Mesendoderm (in vitro differentiated cells): ENCODE data around the gene RGS11.
A peak's percentile ranks its signal among the peaks of the same experiment; 100 is the strongest.

Source experiments
- DNase-seq: peaks from one replicate; pipeline ENCODE4 v3.0.0; 2013
- H2AK5ac ChIP-seq: 2 replicates; pipeline ENCODE4 v1.6.1; 2013; ENCODE audit warnings: low read length, inconsistent platforms
- H2BK120ac ChIP-seq: 2 replicates; pipeline ENCODE4 v1.6.1; 2013; ENCODE audit warnings: low read depth, mild to moderate bottlenecking, low read length, moderate library complexity, mixed read lengths
- H2BK15ac ChIP-seq: replicated peaks from 2 replicates; pipeline ENCODE4 v1.6.1; 2013; ENCODE audit warnings: low read depth, mild to moderate bottlenecking, moderate library complexity
- H2BK5ac ChIP-seq: 2 replicates; pipeline ENCODE4 v1.6.1; 2013; ENCODE audit warnings: low read length, inconsistent platforms
- H3K18ac ChIP-seq: 2 replicates; pipeline ENCODE4 v1.6.1; 2013; ENCODE audit warnings: mild to moderate bottlenecking, low read length, mixed read lengths
- H3K23ac ChIP-seq: one replicate; pipeline ENCODE4 v1.6.1; 2013; ENCODE audit warnings: low read length
- H3K27ac ChIP-seq: 2 replicates; pipeline ENCODE4 v1.5.1; 2013; ENCODE audit warnings: low read depth, mild to moderate bottlenecking, inconsistent platforms, low read length, moderate library complexity
- H3K27me3 ChIP-seq: 2 replicates; pipeline ENCODE4 v1.6.1; 2013; ENCODE audit warnings: low read length, control low read depth, mild to moderate bottlenecking, inconsistent platforms; ENCODE audit not compliant: insufficient read depth, poor library complexity
- H3K36me3 ChIP-seq: 2 replicates; pipeline ENCODE4 v1.6.1; 2013; ENCODE audit warnings: low read length, inconsistent platforms; ENCODE audit not compliant: control insufficient read depth, insufficient read depth
- H3K4ac ChIP-seq: one replicate; pipeline ENCODE4 v1.6.1; 2013; ENCODE audit warnings: low read depth, mild to moderate bottlenecking, low read length, moderate library complexity
- H3K4me1 ChIP-seq: 2 replicates; pipeline ENCODE4 v1.6.1; 2013; ENCODE audit warnings: low read depth, low read length, inconsistent platforms; ENCODE audit not compliant: control insufficient read depth
- H3K4me2 ChIP-seq: 2 replicates; pipeline ENCODE4 v1.6.1; 2013; ENCODE audit warnings: low read length
- H3K4me3 ChIP-seq: 2 replicates; pipeline ENCODE4 v1.5.1; 2013; ENCODE audit warnings: mild to moderate bottlenecking, low read length
- H3K56ac ChIP-seq: one replicate; pipeline ENCODE4 v1.6.1; 2013; ENCODE audit warnings: low read length
- H3K79me1 ChIP-seq: 2 replicates; pipeline ENCODE4 v1.6.1; 2013; ENCODE audit warnings: low read length, inconsistent platforms
- H3K79me2 ChIP-seq: 2 replicates; pipeline ENCODE4 v1.6.1; 2013; ENCODE audit warnings: mild to moderate bottlenecking, low read length; ENCODE audit not compliant: control insufficient read depth, insufficient read depth
- H3K9ac ChIP-seq: 2 replicates; pipeline ENCODE4 v1.6.1; 2013; ENCODE audit warnings: low read length, inconsistent platforms
- H4K5ac ChIP-seq: one replicate; pipeline ENCODE4 v1.6.1; 2013; ENCODE audit warnings: low read length
- H4K8ac ChIP-seq: one replicate; pipeline ENCODE4 v1.6.1; 2013; ENCODE audit warnings: low read depth, mild to moderate bottlenecking, control low read depth, low read length, moderate library complexity
- WGBS: extraction: QIAGEN DNeasy Blood & Tissue Kit; methylation state at CpG from one replicate; pipeline ENCODE4 v1.1.7; 2013; ENCODE audit warnings: low lambda C conversion rate, missing lambda C conversion rate; ENCODE audit not compliant: insufficient coverage; ENCODE audit errors: extremely low coverage; 5-methylcytosine and 5-hydroxymethylcytosine counted together

Gene RGS11

DNA sequence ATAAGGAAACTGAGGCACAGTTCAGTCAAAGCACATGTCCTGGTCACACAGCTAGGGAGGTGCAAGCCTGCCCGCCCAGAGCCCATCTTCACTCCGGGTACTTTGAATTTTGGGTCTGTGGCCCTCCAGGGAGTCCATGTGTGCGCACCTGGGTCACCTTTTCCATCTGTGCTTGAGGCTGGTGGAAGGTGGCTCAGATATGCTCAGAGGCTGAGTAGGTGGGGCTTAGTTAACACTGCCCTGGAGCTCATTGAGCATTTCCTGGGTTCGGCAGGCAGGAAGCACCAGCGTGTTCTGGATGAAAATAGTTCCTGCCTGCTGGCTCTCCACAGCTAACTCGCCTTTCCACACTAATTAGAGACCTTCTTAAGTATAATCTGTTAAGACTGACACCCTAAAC is 21.9 kb downstream of the RGS11 start:
- no peak overlapping the region for H2BK5ac ChIP-seq
- no peak overlapping the region for H3K9ac ChIP-seq
- no peaks in the 10 kb centered on the region for H3K79me1 ChIP-seq
- H2AK5ac ChIP-seq = no peak overlapping the region
- no peak overlapping the region for H3K4me2 ChIP-seq
- H2BK15ac ChIP-seq = no peak overlapping the region
- no peak for DNase-seq
- no peaks in the 10 kb centered on the region for H3K4me1 ChIP-seq
- WGBS = no CpG with 5 or more reads among the region's 6 CpGs
- no peak overlapping the region for H3K23ac ChIP-seq
- no peak overlapping the region for H3K4me3 ChIP-seq
- no peak overlapping the region for H4K5ac ChIP-seq
- peaks cover 3% of the 10 kb centered on the region for H3K36me3 ChIP-seq
- no peak overlapping the region for H4K8ac ChIP-seq
- H3K4ac ChIP-seq = no peak overlapping the region
- no peak overlapping the region for H3K27ac ChIP-seq
- no peak overlapping the region for H3K18ac ChIP-seq
- H3K56ac ChIP-seq = no peak overlapping the region
- no peaks in the 10 kb centered on the region for H3K27me3 ChIP-seq
- no peak overlapping the region for H2BK120ac ChIP-seq
- H3K79me2 ChIP-seq = no peaks in the 10 kb centered on the region

DNA sequence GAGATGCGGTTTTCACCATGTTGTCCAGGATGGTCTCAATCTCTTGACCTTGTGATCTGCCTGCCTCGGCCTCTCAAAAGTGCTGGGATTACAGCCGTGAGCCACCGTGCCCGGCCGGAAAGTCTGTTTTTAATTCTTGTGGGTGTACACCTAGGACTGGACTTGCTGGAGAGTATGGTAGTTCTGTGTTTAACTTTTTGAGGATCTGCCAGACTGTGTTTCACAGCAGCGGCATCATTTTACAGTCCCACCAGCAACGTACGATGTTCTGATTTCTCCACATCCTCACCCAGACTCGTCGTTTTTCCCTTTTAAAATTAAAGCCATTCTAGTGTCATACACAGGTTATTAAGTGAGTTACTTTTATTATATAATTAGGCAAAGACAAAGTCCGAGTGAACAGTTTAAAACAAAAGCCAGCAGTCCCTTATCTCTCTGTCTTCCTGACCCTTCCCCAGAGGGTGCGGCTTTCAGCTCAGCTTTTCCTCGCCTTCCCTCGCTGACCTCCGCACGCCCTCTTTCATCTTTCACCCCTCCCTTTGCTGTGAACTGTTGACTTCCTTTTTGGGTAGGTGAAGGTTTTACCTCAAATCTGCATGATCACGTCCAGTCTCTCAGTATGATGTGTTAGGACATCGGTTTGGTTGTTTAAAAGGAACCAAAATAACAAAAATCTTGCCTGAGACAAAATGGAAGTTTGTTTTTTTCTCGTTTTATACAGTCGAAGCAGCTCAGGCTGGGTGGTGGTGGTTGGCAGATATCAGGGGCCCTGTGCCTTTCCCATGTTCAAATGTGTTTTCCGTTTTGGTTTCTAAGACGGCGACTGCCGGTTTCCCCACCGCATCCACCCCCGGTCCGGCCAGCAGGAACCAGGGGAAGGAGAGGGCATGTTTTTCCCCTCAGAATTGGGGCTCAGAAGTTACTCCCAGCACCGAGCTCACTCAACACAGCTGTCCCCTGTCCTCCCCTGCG is 23.1 kb downstream of the RGS11 start:
- Histone ChIP-seq H3K36me3 (peaks cover 3% of the 10 kb centered on the region), H3K23ac (peak overlapping the region; percentile 57), H3K56ac (no peak overlapping the region), H3K18ac (no peak overlapping the region), H3K79me1 (no peaks in the 10 kb centered on the region), H3K4me3 (no peak overlapping the region), H2AK5ac (no peak overlapping the region), H3K79me2 (no peaks in the 10 kb centered on the region), H3K27ac (no peak overlapping the region), H2BK5ac (no peak overlapping the region), H4K5ac (no peak overlapping the region), H2BK15ac (no peak overlapping the region), H4K8ac (no peak overlapping the region), H3K4me2 (no peak overlapping the region), H3K4me1 (no peaks in the 10 kb centered on the region), H2BK120ac (no peak overlapping the region), H3K27me3 (no peaks in the 10 kb centered on the region), H3K9ac (no peak overlapping the region), H3K4ac (no peak overlapping the region)
- no CpG with 5 or more reads among the region's 30 CpGs for WGBS
- DNase-seq = no peak

DNA sequence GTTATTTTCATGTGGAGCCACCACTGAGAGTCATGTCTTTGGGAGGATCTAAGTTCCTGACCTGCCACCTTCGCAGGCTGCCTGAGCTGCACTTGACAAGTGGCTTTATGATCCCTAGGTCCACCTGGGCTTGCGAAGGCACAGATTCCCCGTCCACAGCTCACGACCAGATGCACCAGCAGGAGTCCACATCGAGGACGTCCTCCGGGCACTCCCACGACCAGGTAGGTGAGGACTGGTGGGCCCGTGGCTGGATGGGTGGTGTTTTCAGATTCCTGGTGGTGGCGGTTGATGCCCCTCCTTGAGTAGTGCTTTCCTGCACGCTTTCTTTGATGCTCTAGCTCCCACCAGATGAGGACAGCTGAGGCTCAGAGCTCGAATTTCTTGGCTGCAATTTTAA is 26.3 kb downstream of the RGS11 start:
- DNase-seq = no peak
- no peak overlapping the region for H3K4ac ChIP-seq
- H2BK5ac ChIP-seq = no peak overlapping the region
- no peak overlapping the region for H3K23ac ChIP-seq
- no peaks in the 10 kb centered on the region for H3K79me2 ChIP-seq
- H4K8ac ChIP-seq = no peak overlapping the region
- H2AK5ac ChIP-seq = no peak overlapping the region
- no peak overlapping the region for H3K27ac ChIP-seq
- H2BK120ac ChIP-seq = no peak overlapping the region
- no peaks in the 10 kb centered on the region for H3K4me1 ChIP-seq
- H3K4me3 ChIP-seq = no peak overlapping the region
- no CpG with 5 or more reads among the region's 12 CpGs for WGBS
- no peak overlapping the region for H3K56ac ChIP-seq
- no peaks in the 10 kb centered on the region for H3K79me1 ChIP-seq
- no peaks in the 10 kb centered on the region for H3K27me3 ChIP-seq
- H4K5ac ChIP-seq = no peak overlapping the region
- H3K18ac ChIP-seq = no peak overlapping the region
- H2BK15ac ChIP-seq = no peak overlapping the region
- no peak overlapping the region for H3K4me2 ChIP-seq
- H3K36me3 ChIP-seq = no peaks in the 10 kb centered on the region
- no peak overlapping the region for H3K9ac ChIP-seq

DNA sequence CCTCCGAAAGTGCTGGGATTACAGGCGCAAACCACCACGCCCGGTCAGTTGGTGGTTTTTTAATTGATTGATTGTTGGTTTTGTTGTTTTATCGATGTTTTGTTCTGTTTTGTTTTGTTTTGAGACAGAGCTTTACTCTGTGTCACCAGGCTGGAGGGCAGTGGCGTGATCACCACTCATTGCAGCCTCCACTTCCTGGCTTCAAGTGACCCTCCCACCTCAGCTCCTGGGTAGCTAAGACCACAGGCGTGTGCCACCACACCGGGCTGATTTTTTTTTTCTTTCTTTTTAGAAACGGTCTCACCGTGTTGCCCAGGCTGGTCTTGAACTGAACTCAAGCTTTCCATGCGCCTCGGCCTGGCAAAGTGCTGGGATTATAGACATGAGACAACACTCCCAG is 28.7 kb downstream of the RGS11 start:
- no peak overlapping the region for H3K56ac ChIP-seq
- H2AK5ac ChIP-seq = no peak overlapping the region
- H3K79me2 ChIP-seq = no peaks in the 10 kb centered on the region
- WGBS = no CpG with 5 or more reads among the region's 12 CpGs
- no peak overlapping the region for H3K4me2 ChIP-seq
- DNase-seq = no peak
- H4K5ac ChIP-seq = no peak overlapping the region
- H3K79me1 ChIP-seq = no peaks in the 10 kb centered on the region
- no peak overlapping the region for H3K4me3 ChIP-seq
- H3K18ac ChIP-seq = no peak overlapping the region
- no peak overlapping the region for H3K4ac ChIP-seq
- H2BK120ac ChIP-seq = no peak overlapping the region
- H3K36me3 ChIP-seq = no peaks in the 10 kb centered on the region
- no peaks in the 10 kb centered on the region for H3K27me3 ChIP-seq
- H3K9ac ChIP-seq = no peak overlapping the region
- no peak overlapping the region for H2BK15ac ChIP-seq
- H3K4me1 ChIP-seq = no peaks in the 10 kb centered on the region
- H3K23ac ChIP-seq = no peak overlapping the region
- no peak overlapping the region for H3K27ac ChIP-seq
- H4K8ac ChIP-seq = no peak overlapping the region
- H2BK5ac ChIP-seq = no peak overlapping the region

DNA sequence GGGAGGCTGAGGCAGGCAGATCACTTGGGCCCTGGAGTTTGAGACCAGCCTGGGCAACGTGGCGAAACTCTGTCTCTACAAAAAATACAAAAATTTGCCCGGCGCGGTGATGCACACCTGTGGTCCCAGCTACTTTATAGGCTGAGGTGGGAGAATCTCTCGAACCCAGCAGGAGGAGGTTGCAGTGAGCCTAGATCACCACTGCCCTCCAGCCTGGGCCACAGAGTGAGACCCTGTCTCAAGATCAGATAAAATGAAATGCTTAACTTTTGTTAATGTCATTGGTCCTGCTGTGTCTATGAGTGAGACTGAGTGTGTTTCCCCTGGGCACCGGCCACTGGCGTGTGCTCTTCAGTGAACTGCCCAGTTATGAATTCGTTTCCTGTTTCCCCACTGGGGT is 30.6 kb downstream of the RGS11 start:
- DNase-seq = no peak
- Histone ChIP-seq H3K18ac (no peak overlapping the region), H3K9ac (no peak overlapping the region), H3K79me1 (no peaks in the 10 kb centered on the region), H3K23ac (no peak overlapping the region), H2BK5ac (no peak overlapping the region), H3K79me2 (no peaks in the 10 kb centered on the region), H3K27me3 (no peaks in the 10 kb centered on the region), H2BK15ac (no peak overlapping the region), H3K4me1 (no peaks in the 10 kb centered on the region), H3K27ac (no peak overlapping the region), H3K56ac (no peak overlapping the region), H2AK5ac (no peak overlapping the region), H3K4ac (no peak overlapping the region), H2BK120ac (no peak overlapping the region), H3K4me2 (no peak overlapping the region), H3K4me3 (no peak overlapping the region), H4K8ac (no peak overlapping the region), H3K36me3 (no peaks in the 10 kb centered on the region), H4K5ac (no peak overlapping the region)
- no CpG with 5 or more reads among the region's 9 CpGs for WGBS

DNA sequence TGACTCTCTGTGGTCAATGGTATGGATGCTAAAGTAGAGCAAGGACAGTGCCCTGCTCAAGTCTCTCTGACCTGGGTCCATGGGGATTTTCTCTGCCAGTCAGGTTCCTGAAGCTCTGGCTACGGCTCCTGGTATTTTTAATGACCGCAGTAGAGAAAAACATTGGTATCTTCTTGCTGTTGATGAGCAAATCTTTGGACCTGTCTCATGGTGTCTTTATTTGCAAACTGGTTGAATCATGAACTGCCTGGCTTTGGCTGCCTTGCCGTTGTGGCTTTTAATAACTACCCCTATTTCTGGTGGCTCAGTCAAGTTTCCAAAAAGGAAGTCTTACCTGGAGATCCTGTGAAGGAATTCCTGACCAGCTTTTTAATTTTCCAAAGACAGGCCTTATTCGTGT is 32.4 kb downstream of the RGS11 start:
- no peak overlapping the region for H2BK5ac ChIP-seq
- no peak overlapping the region for H3K4me2 ChIP-seq
- H3K18ac ChIP-seq = no peak overlapping the region
- no peak overlapping the region for H3K27ac ChIP-seq
- DNase-seq = no peak
- H4K8ac ChIP-seq = no peak overlapping the region
- no peak overlapping the region for H3K56ac ChIP-seq
- no peak overlapping the region for H4K5ac ChIP-seq
- no peak overlapping the region for H3K9ac ChIP-seq
- no CpG with 5 or more reads among the region's 4 CpGs for WGBS
- no peak overlapping the region for H3K4ac ChIP-seq
- no peaks in the 10 kb centered on the region for H3K27me3 ChIP-seq
- no peak overlapping the region for H3K23ac ChIP-seq
- no peaks in the 10 kb centered on the region for H3K79me2 ChIP-seq
- no peak overlapping the region for H3K4me3 ChIP-seq
- H3K4me1 ChIP-seq = no peaks in the 10 kb centered on the region
- no peaks in the 10 kb centered on the region for H3K36me3 ChIP-seq
- H2AK5ac ChIP-seq = no peak overlapping the region
- H2BK15ac ChIP-seq = no peak overlapping the region
- H3K79me1 ChIP-seq = no peaks in the 10 kb centered on the region
- no peak overlapping the region for H2BK120ac ChIP-seq
